A549 (cell line): ENCODE results near the gene TTC36. TPM values are rescaled to one million over a fixed set of nuclear protein-coding genes. Genes with fewer than 3 reads are reported as not detected.
"Not testable (repeated sequence)": the region's sequence is repeated elsewhere in the genome, so short reads cannot be mapped to it uniquely, and the experiment has no call there.

ENCODE experiments used
- ATAC-seq, 2 experiments: fragments of 200-7000 bp in 1 of 2; fragments of >200 bp in 1 of 2; cut with Nextera tagmentation in 1 of 2; cut with Tn5 transposase in 1 of 2; 3 replicates each; pipeline versions ENCODE4 v1.8.0 to v1.9.1; 2018 to 2020; ENCODE audit warnings: mild to moderate bottlenecking in 1 of 2, moderate library complexity in 1 of 2
- CTCF ChIA-PET: fragments of 300-600 bp; sonication (Branson Sonifier 250); formaldehyde crosslinking; extraction: SDS; loops from one replicate; lab custom pipeline; 2021; ENCODE audit warnings: antibody characterized with exemption, inconsistent platforms; lab: Yijun Ruan, JAX
- POLR2A ChIA-PET: fragments of 350-600 bp; formaldehyde crosslinking; extraction: SDS; loops from one replicate; lab custom pipeline; 2021; ENCODE audit warnings: antibody characterized with exemption, inconsistent platforms; lab: Yijun Ruan, JAX
- DNase-seq, 2 experiments: peaks; one replicate each; pipeline versions ENCODE4 v3.0.0 to v3.0.0-alpha.2; 2011 to 2016; ENCODE audit warnings: low read depth in 1 of 2, low spot score in 1 of 2
- FAIRE-seq: peaks from 2 replicates; lab custom pipeline; 2011; peaks lifted over from hg19 to GRCh38; lab: Jason Lieb, UNC
- H3K27ac ChIP-seq, 2 experiments: fragments of >200 bp; sonication (Bioruptor Twin); formaldehyde crosslinking; 3 replicates each; pipeline ENCODE4 v1.5.1; 2016 to 2017
- H3K4me1 ChIP-seq: fragments of >200 bp; sonication (Bioruptor Twin); formaldehyde crosslinking; 3 replicates; pipeline ENCODE4 v1.6.1; 2016
- H3K4me2 ChIP-seq: fragments of >200 bp; sonication (Bioruptor Twin); formaldehyde crosslinking; 3 replicates; pipeline ENCODE4 v1.6.1; 2016
- H3K4me3 ChIP-seq: fragments of >200 bp; sonication (Bioruptor Twin); formaldehyde crosslinking; 3 replicates; pipeline ENCODE4 v1.5.1; 2016
- H3K9me3 ChIP-seq: fragments of >200 bp; sonication (Bioruptor Twin); formaldehyde crosslinking; 3 replicates; pipeline ENCODE4 v1.6.1; 2016
- CHD2 ChIP-seq: fragments of 150-350 bp; IDR thresholded peaks from 2 replicates; pipeline ENCODE4 v1.6.1; 2014; ENCODE audit warnings: low read length; ENCODE audit not compliant: partially characterized antibody
- EHMT2 ChIP-seq: fragments of 200-600 bp; sonication (generic); IDR thresholded peaks from 2 replicates; pipeline ENCODE4 v1.6.1; 2016; ENCODE audit warnings: antibody characterized with exemption, low read depth, mild to moderate bottlenecking, moderate library complexity
- EP300 ChIP-seq, 2 experiments: fragments of >200 bp; sonication (Bioruptor Twin); formaldehyde crosslinking; IDR thresholded peaks; 2 replicates in 1 of 2; 3 replicates in 1 of 2; pipeline ENCODE4 v1.6.1; 2016 to 2017
- ESRRA ChIP-seq: fragments of 150-350 bp; IDR thresholded peaks from 2 replicates; pipeline ENCODE4 v1.6.1; 2014; ENCODE audit warnings: mild to moderate bottlenecking, low read length, borderline replicate concordance
- FOSB ChIP-seq: fragments of 250-450 bp; sonication (Bioruptor Pico); IDR thresholded peaks from 2 replicates; pipeline ENCODE4 v1.5.0; 2020; ENCODE audit warnings: mild to moderate bottlenecking, moderate library complexity
- GATA3 ChIP-seq: IDR thresholded peaks from 2 replicates; pipeline ENCODE4 v1.6.1; 2012; ENCODE audit warnings: borderline replicate concordance
- HOXA7 ChIP-seq: fragments of 250-450 bp; sonication (Bioruptor Pico); IDR thresholded peaks from 2 replicates; pipeline ENCODE4 v1.5.0; 2020; ENCODE audit warnings: mild to moderate bottlenecking, moderate library complexity
- JUNB ChIP-seq: fragments of >200 bp; sonication (Bioruptor Twin); formaldehyde crosslinking; IDR thresholded peaks from 2 replicates; pipeline ENCODE4 v1.6.1; 2016
- KDM1A ChIP-seq: fragments of 200-600 bp; sonication (generic); IDR thresholded peaks from 2 replicates; pipeline ENCODE4 v1.6.1; 2016; ENCODE audit warnings: low read depth, mild to moderate bottlenecking
- MAFK ChIP-seq: fragments of 450-650 bp; IDR thresholded peaks from 2 replicates; pipeline ENCODE4 v1.6.1; 2014; ENCODE audit not compliant: partially characterized antibody
- NFE2L2 ChIP-seq: fragments of 150-350 bp; conservative IDR thresholded peaks from 2 replicates; pipeline ENCODE4 v1.6.1; 2014; ENCODE audit warnings: low read length
- NR3C1 ChIP-seq: fragments of >200 bp; sonication (Bioruptor Twin); formaldehyde crosslinking; IDR thresholded peaks from 3 replicates; pipeline ENCODE4 v1.6.1; 2017
- POLR2AphosphoS2 ChIP-seq: conservative IDR thresholded peaks from 2 replicates; pipeline ENCODE4 v1.6.1; 2012; ENCODE audit warnings: low read length, improper control_type of control experiment, inconsistent platforms
- RCOR1 ChIP-seq: fragments of 150-350 bp; IDR thresholded peaks from 2 replicates; pipeline ENCODE4 v1.6.1; 2014; ENCODE audit warnings: antibody characterized with exemption, low read length, low read depth
- RNF2 ChIP-seq: fragments of 200-600 bp; sonication (generic); IDR thresholded peaks from 2 replicates; pipeline ENCODE4 v1.6.1; 2016; ENCODE audit warnings: low read depth, mild to moderate bottlenecking, antibody characterized with exemption, moderate library complexity, borderline replicate concordance
- TP53 ChIP-seq: fragments of 250-450 bp; sonication (Bioruptor Pico); IDR thresholded peaks from 2 replicates; pipeline ENCODE4 v1.5.0; 2021; ENCODE audit warnings: mild to moderate bottlenecking, moderate library complexity
- ZC3H11A ChIP-seq: fragments of 450-650 bp; IDR thresholded peaks from 2 replicates; pipeline ENCODE4 v1.6.1; 2014; ENCODE audit warnings: antibody characterized with exemption, mild to moderate bottlenecking
- ZNF302 ChIP-seq: fragments of 250-450 bp; sonication (Bioruptor Pico); IDR thresholded peaks from 2 replicates; pipeline ENCODE4 v1.9.0; 2021; ENCODE audit warnings: inconsistent platforms, mild to moderate bottlenecking, moderate library complexity
- WGBS: methylation state at CpG from one replicate; pipeline ENCODE4 v1.1.6; 2017; ENCODE audit errors: missing lambda C conversion rate; 5-methylcytosine and 5-hydroxymethylcytosine counted together
- polyA plus RNA-seq, 4 experiments: library from polyadenylated mRNA; depleted of rRNA in 3 of 4; stranded (reverse); fragments of >200 nt; fragmentation: RNase III in 1 of 4; extraction: RNeasy Plus Mini Kit Qiagen cat#74134 plus additional on column Dnase treatment in 1 of 4; gene quantifications; 2 replicates in 3 of 4; 3 replicates in 1 of 4; pipeline ENCODE4 v1.2.3, GENCODE V29; 2011 to 2017
- TF ChIP-seq, protein P1 (sequence below): fragments of 150-350 bp; IDR thresholded peaks from 2 replicates; pipeline ENCODE4 v1.6.1; 2014; ENCODE audit warnings: low read depth, mild to moderate bottlenecking, low read length
- TF ChIP-seq, protein P2 (sequence below): fragments of 250-450 bp; sonication (Bioruptor Pico); IDR thresholded peaks from 2 replicates; pipeline ENCODE4 v1.5.0; 2020; ENCODE audit warnings: low read depth, mild to moderate bottlenecking, moderate library complexity

TTC36 gene
- polyA plus RNA-seq, 2 of the 4 experiments (the other 2 are of a cell fraction) = not detected

DNA sequence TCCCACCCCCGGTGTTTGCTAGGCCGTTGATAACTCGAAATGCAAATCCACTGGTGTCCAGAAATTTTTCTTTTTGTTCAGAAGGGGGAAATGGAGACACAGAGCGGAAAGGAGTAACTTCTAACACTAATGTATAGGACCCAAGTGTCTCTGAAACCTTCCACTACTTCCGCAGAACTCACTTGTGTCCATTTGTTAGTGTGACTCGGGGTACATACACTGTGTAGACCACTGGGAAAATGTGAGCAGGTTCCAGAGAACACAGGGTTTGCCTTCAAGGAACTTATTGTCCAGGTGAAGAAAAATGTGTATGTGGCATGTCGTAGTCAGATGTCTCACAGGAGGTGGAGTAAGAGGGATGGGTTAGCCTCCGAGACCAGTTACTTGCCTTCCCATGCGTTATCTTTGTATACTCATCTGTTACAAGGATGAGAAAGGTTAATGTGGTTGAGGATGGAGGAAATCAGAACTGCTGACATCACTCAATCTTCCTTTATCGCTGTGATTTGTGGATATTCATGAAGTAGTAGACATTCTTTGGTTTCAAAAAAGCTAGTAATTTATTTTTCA is 45.8 kb downstream of the TTC36 start:
- TF ChIP-seq CHD2 (no peak), HOXA7 (CRISPR knock-in tag) (no peak), MAFK (peak; percentile 70)
- Histone ChIP-seq H3K27ac (peak overlapping the region; percentile 90 to 98), H3K4me3 (peak overlapping the region; percentile 87), H3K4me1 (peaks cover 21% of the 10 kb centered on the region), H3K9me3 (no peaks in the 10 kb centered on the region), H3K4me2 (peak overlapping the region; percentile 82)
- no peak for FAIRE-seq
- ATAC-seq = peak; percentile 33 to 53; a peak in 5 of 6 replicates
- POLR2A ChIA-PET = interaction anchor here (1.5 kb wide), 1 partner anchor 36 kb away, joined by 3 read pairs; no protein-coding TSS in a partner anchor
- peak; percentile 15 to 29 for DNase-seq
- CTCF ChIA-PET = interaction anchor here (0.6 to 1.6 kb wide), 3 partner anchors 22 to 142 kb away, joined by 3 to 5 read pairs (median 4); no protein-coding TSS in a partner anchor
- 6% methylated on average over 10 of the region's 10 CpGs for WGBS

DNA sequence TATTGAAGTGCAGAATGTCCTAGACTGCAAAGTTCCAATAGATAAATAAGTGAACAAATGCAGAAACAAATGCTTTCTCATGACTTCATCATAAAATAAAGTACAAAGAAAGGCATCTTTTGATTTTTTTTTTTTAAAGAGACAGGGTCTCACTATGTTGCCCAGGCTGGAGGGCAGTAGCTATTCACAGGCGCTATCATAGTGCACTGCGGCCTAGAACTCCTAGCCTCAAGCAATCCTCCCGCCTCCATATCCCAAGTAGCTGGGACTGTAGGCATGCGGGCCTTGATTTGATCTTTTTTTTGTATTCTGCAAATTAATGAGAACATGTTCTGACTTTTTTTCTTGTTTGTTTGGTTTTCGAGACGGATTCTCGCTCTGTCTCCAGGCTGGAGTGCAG is 47.4 kb downstream of the TTC36 start:
- TF ChIP-seq EP300 (IDR thresholded peaks at IDR 0.05) (no peak), NR3C1 (no peak), RNF2 (no peak), HOXA7 (CRISPR knock-in tag) (no peak), KDM1A (no peak), RCOR1 (no peak), ESRRA (no peak), JUNB (no peak), ZNF302 (CRISPR knock-in tag) (no peak), ZC3H11A (no peak), EHMT2 (no peak), GATA3 (no peak), POLR2AphosphoS2 (no peak), FOSB (CRISPR knock-in tag) (no peak), NFE2L2 (no peak), TP53 (no peak)
- TF ChIP-seq, protein P1, sequence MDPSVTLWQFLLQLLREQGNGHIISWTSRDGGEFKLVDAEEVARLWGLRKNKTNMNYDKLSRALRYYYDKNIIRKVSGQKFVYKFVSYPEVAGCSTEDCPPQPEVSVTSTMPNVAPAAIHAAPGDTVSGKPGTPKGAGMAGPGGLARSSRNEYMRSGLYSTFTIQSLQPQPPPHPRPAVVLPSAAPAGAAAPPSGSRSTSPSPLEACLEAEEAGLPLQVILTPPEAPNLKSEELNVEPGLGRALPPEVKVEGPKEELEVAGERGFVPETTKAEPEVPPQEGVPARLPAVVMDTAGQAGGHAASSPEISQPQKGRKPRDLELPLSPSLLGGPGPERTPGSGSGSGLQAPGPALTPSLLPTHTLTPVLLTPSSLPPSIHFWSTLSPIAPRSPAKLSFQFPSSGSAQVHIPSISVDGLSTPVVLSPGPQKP = no peak
- TF ChIP-seq, protein P2, sequence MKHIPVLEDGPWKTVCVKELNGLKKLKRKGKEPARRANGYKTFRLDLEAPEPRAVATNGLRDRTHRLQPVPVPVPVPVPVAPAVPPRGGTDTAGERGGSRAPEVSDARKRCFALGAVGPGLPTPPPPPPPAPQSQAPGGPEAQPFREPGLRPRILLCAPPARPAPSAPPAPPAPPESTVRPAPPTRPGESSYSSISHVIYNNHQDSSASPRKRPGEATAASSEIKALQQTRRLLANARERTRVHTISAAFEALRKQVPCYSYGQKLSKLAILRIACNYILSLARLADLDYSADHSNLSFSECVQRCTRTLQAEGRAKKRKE (CRISPR knock-in tag) = no peak
- CTCF ChIA-PET = no interaction called here
- H3K4me2 ChIP-seq = peak overlapping the region; percentile 82
- DNase-seq (no peak), FAIRE-seq (no peak), ATAC-seq (no peak)
- H3K27ac ChIP-seq = no peak overlapping the region
- H3K4me3 ChIP-seq = no peak overlapping the region
- H3K9me3 ChIP-seq = no peaks in the 10 kb centered on the region
- H3K4me1 ChIP-seq = peaks cover 22% of the 10 kb centered on the region
- WGBS = 92% methylated on average over 7 of the region's 7 CpGs
- POLR2A ChIA-PET = no interaction called here

DNA sequence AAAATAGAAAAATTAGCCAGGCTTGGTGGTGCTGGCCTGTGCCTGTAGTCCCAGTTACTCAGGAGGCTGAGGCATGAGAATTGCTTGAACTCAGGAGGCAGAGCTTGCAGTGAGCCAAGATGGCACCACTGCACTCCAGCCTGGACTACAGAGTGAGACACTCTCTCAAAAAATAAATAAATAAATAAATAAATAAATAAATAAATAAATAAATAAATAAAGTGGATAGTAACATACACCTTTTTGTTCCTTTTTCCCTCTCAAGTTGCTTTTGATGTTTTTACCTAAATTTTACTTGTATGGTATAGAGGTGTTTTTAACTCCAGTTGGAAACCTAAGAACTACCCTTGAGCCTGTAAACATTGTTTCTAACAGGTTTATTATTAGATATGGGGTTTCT is 50.7 kb downstream of the TTC36 start:
- FAIRE-seq, CTCF ChIA-PET, ATAC-seq, DNase-seq, H3K4me2 ChIP-seq, H3K4me3 ChIP-seq, H3K9me3 ChIP-seq, H3K27ac ChIP-seq, POLR2A ChIA-PET: not testable (repeated sequence)
- H3K4me1 ChIP-seq = peaks cover 22% of the 10 kb centered on the region; the same call in 2 of the 3 replicates
- peak; percentile 88 for TF ChIP-seq ZC3H11A

Other genes starting within 250 kb of the TTC36 start
- gene CD3E, start 222.7 kb upstream of the TTC36 start, polyA plus RNA-seq (2011; rRNA removed) = not detected in 2 replicates
- not detected in 3 replicates for gene CD3E, start 222.7 kb upstream of the TTC36 start, polyA plus RNA-seq (2017; fragmentation: RNase III; extraction: RNeasy Plus Mini Kit Qiagen cat#74134 plus additional on column Dnase treatment)
- gene CD3D, start 184.8 kb upstream of the TTC36 start, polyA plus RNA-seq (2011; rRNA removed) = not detected in 2 replicates
- gene CD3D, start 184.8 kb upstream of the TTC36 start, polyA plus RNA-seq (2017; fragmentation: RNase III; extraction: RNeasy Plus Mini Kit Qiagen cat#74134 plus additional on column Dnase treatment) = not detected in 3 replicates
- not detected in 2 replicates for gene CD3G, start 183.1 kb upstream of the TTC36 start, polyA plus RNA-seq (2011; rRNA removed)
- gene CD3G, start 183.1 kb upstream of the TTC36 start, polyA plus RNA-seq (2017; fragmentation: RNase III; extraction: RNeasy Plus Mini Kit Qiagen cat#74134 plus additional on column Dnase treatment) = not detected in 3 replicates
- 18.9 and 28.7 TPM in 2 replicates for gene UBE4A, start 167.9 kb upstream of the TTC36 start, polyA plus RNA-seq (2011; rRNA removed)
- 11.4 to 12.1 TPM (median 11.9 TPM) in 3 replicates for gene UBE4A, start 167.9 kb upstream of the TTC36 start, polyA plus RNA-seq (2017; fragmentation: RNase III; extraction: RNeasy Plus Mini Kit Qiagen cat#74134 plus additional on column Dnase treatment)
- 242 and 337 TPM in 2 replicates for gene ATP5MG, start 125.9 kb upstream of the TTC36 start, polyA plus RNA-seq (2011; rRNA removed)
- 437 to 446 TPM (median 438 TPM) in 3 replicates for gene ATP5MG, start 125.9 kb upstream of the TTC36 start, polyA plus RNA-seq (2017; fragmentation: RNase III; extraction: RNeasy Plus Mini Kit Qiagen cat#74134 plus additional on column Dnase treatment)
- 20.3 and 28.4 TPM in 2 replicates for gene KMT2A, start 91.0 kb upstream of the TTC36 start, polyA plus RNA-seq (2011; rRNA removed)
- gene KMT2A, start 91.0 kb upstream of the TTC36 start, polyA plus RNA-seq (2017; fragmentation: RNase III; extraction: RNeasy Plus Mini Kit Qiagen cat#74134 plus additional on column Dnase treatment) = 6.8 to 9.7 TPM (median 7.1 TPM) in 3 replicates
- 0.56 and 0.57 TPM in 2 replicates for gene TMEM25, start 3.7 kb downstream of the TTC36 start, polyA plus RNA-seq (2011; rRNA removed)
- gene TMEM25, start 3.7 kb downstream of the TTC36 start, polyA plus RNA-seq (2017; fragmentation: RNase III; extraction: RNeasy Plus Mini Kit Qiagen cat#74134 plus additional on column Dnase treatment) = 0.58 to 0.82 TPM (median 0.75 TPM) in 3 replicates
- gene IFT46, start 38.5 kb downstream of the TTC36 start, polyA plus RNA-seq (2011; rRNA removed) = 34.4 and 35.3 TPM in 2 replicates
- gene IFT46, start 38.5 kb downstream of the TTC36 start, polyA plus RNA-seq (2017; fragmentation: RNase III; extraction: RNeasy Plus Mini Kit Qiagen cat#74134 plus additional on column Dnase treatment) = 14.4 to 17.1 TPM (median 15.5 TPM) in 3 replicates
- gene ARCN1, start 44.9 kb downstream of the TTC36 start, polyA plus RNA-seq (2011; rRNA removed) = 140 and 150 TPM in 2 replicates
- 88.7 to 93.3 TPM (median 91.0 TPM) in 3 replicates for gene ARCN1, start 44.9 kb downstream of the TTC36 start, polyA plus RNA-seq (2017; fragmentation: RNase III; extraction: RNeasy Plus Mini Kit Qiagen cat#74134 plus additional on column Dnase treatment)
- gene PHLDB1, start 80.1 kb downstream of the TTC36 start, polyA plus RNA-seq (2011; rRNA removed) = 5.9 and 7.7 TPM in 2 replicates
- 17.9 to 20.0 TPM (median 19.4 TPM) in 3 replicates for gene PHLDB1, start 80.1 kb downstream of the TTC36 start, polyA plus RNA-seq (2017; fragmentation: RNase III; extraction: RNeasy Plus Mini Kit Qiagen cat#74134 plus additional on column Dnase treatment)
- not detected in 2 replicates for gene TREH, start 152.2 kb downstream of the TTC36 start, polyA plus RNA-seq (2011; rRNA removed)
- 0.03 to 0.06 TPM in 2 of 3 replicates, not detected in the other for gene TREH, start 152.2 kb downstream of the TTC36 start, polyA plus RNA-seq (2017; fragmentation: RNase III; extraction: RNeasy Plus Mini Kit Qiagen cat#74134 plus additional on column Dnase treatment)